Measurements from ENCODE around the gene WDFY2. TPM values are rescaled to one million over a fixed set of nuclear protein-coding genes. Genes with fewer than 3 reads are reported as not detected.

The WDFY2 gene
- total RNA-seq, 1 experiment from 2014 or later: 14.1 TPM

DNA sequence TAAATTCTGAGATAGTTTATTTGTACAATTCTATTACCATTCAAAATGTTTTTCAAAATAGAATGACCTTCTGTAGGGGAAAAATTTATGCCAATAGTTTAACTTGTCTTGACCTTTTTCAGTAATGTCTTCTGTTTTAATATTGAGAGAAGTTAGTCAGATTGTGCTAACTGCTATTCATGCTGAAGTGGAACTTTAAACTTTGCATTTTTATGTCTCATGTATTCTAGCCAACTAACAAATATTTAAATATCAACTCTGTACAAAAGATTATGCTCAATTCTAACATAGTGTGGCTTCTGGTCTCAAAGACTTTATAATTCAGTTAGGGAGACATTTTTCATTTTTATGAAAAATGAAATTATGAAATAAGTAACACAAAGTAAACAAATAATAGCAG lies 94.2 kb downstream of the WDFY2 start:
- no peaks in the 10 kb centered on the region for H3K27me3 ChIP-seq (ENCODE audit: insufficient read depth, low read depth)
- H3F3A ChIP-seq (ENCODE audit: insufficient read depth, low read depth): peaks cover 29% of the 10 kb centered on the region; the same call in 1 of the 2 replicates
- POLR2A ChIA-PET (ENCODE audit: unreplicated experiment): no interaction called here
- no peaks in the 10 kb centered on the region for H4K20me1 ChIP-seq (ENCODE audit: insufficient read depth)
- no peak overlapping the region for H3K27ac ChIP-seq
- H3K79me2 ChIP-seq (ENCODE audit: low read depth): peaks cover 12% of the 10 kb centered on the region; the same call in 1 of the 2 replicates
- H2AFZ ChIP-seq: no peak overlapping the region
- no peaks in the 10 kb centered on the region for H3K9me3 ChIP-seq (ENCODE audit: insufficient read depth, low read depth)
- CTCF ChIA-PET: no interaction called here
- H3K4me3 ChIP-seq: no peak overlapping the region
- TF ChIP-seq, protein P1, sequence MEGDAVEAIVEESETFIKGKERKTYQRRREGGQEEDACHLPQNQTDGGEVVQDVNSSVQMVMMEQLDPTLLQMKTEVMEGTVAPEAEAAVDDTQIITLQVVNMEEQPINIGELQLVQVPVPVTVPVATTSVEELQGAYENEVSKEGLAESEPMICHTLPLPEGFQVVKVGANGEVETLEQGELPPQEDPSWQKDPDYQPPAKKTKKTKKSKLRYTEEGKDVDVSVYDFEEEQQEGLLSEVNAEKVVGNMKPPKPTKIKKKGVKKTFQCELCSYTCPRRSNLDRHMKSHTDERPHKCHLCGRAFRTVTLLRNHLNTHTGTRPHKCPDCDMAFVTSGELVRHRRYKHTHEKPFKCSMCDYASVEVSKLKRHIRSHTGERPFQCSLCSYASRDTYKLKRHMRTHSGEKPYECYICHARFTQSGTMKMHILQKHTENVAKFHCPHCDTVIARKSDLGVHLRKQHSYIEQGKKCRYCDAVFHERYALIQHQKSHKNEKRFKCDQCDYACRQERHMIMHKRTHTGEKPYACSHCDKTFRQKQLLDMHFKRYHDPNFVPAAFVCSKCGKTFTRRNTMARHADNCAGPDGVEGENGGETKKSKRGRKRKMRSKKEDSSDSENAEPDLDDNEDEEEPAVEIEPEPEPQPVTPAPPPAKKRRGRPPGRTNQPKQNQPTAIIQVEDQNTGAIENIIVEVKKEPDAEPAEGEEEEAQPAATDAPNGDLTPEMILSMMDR (conservative IDR thresholded peaks at IDR 0.05): no peak
- no peak for TF ChIP-seq EZH2 (IDR thresholded peaks at IDR 0.05; ENCODE audit: low read depth)
- no peak overlapping the region for H3K4me2 ChIP-seq
- intact Hi-C loops (cut with micrococcal nuclease; ENCODE audit: unreplicated experiment): no loop called here
- peaks cover 52% of the 10 kb centered on the region for H3K4me1 ChIP-seq (replicated peaks; ENCODE audit: insufficient read depth)
- DNase-seq: no peak
- no peaks in the 10 kb centered on the region for H3K9me2 ChIP-seq (ENCODE audit: insufficient read depth)
- no peaks in the 10 kb centered on the region for H3K36me3 ChIP-seq (ENCODE audit: low read depth)
- BruUV-seq (replicated peaks): no TSS peak

DNA sequence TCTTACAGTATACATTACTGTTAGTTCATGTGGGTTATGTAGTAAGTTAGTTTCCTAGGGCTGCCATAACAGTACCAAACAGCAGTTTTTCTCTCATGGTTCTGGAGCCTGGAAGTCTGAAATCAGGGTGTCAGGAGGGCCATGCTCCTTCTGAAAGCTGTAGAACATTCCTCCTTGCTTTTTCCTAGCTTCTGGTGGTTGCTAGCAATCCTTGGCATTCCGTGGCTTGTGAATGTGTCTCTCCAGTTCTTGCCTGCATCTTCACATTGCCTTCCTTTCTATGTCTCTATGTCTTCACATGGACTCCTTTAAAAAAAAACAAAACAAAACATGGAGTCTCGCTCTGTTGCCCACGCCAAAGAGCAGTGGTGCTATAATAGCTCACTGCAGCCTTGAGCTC lies 95.4 kb downstream of the WDFY2 start:
- Histone ChIP-seq H3K36me3 (ENCODE audit: low read depth) (no peaks in the 10 kb centered on the region), H3K4me2 (no peak overlapping the region), H3K27ac (no peak overlapping the region), H2AFZ (no peak overlapping the region), H3K4me1 (replicated peaks; ENCODE audit: insufficient read depth) (peaks cover 40% of the 10 kb centered on the region), H4K20me1 (ENCODE audit: insufficient read depth) (no peaks in the 10 kb centered on the region), H3F3A (ENCODE audit: insufficient read depth, low read depth) (peaks cover 20% of the 10 kb centered on the region; the same call in 1 of the 2 replicates), H3K79me2 (ENCODE audit: low read depth) (peaks cover 10% of the 10 kb centered on the region; the same call in 1 of the 2 replicates), H3K27me3 (ENCODE audit: insufficient read depth, low read depth) (no peaks in the 10 kb centered on the region), H3K9me3 (ENCODE audit: insufficient read depth, low read depth) (no peaks in the 10 kb centered on the region), H3K4me3 (no peak overlapping the region), H3K9me2 (ENCODE audit: insufficient read depth) (no peaks in the 10 kb centered on the region)
- ChIA-PET POLR2A (ENCODE audit: unreplicated experiment) (no interaction called here), CTCF (no interaction called here)
- intact Hi-C loops (cut with micrococcal nuclease; ENCODE audit: unreplicated experiment): no loop called here
- TF ChIP-seq, protein P1 (conservative IDR thresholded peaks at IDR 0.05): no peak
- TF ChIP-seq EZH2 (IDR thresholded peaks at IDR 0.05; ENCODE audit: low read depth): no peak
- no peak for DNase-seq
- BruUV-seq (replicated peaks): no TSS peak

DNA sequence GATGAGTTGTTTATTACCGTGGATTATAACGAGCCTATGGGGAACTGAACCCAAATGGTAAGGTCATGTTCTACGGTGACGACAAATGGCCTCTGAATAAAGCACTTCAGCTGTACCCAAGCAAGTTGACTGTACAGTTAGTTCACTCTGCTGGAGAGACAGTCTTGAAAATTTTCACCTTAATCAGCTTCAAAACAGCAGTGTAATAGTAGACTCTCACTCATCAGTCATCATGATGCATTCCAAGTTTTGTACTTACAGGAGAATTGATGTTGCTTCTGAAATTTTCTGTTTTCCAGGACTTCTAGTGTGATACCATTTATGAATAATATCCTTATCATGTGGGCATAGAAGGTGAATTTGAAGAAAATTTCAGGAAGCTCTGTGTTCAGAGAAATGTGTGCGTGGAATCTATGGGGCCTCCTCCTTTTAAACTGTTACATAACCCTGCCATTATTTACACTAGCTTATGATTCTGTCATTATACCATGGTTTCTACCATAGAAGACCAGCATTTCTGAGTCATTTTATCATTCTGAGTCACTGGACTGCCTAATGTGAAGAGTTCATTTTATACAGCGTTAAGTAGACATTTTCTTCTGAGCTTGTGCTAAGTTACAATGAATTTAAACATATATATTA lies 96.9 kb downstream of the WDFY2 start:
- peaks cover 14% of the 10 kb centered on the region; the same call in 1 of the 2 replicates for H3F3A ChIP-seq (ENCODE audit: insufficient read depth, low read depth)
- peak overlapping the region; percentile 47 for H3K4me2 ChIP-seq
- H3K9me2 ChIP-seq (ENCODE audit: insufficient read depth): no peaks in the 10 kb centered on the region
- DNase-seq: peak in 1 of 2 experiments; percentile 80
- H4K20me1 ChIP-seq (ENCODE audit: insufficient read depth): no peaks in the 10 kb centered on the region
- H3K27ac ChIP-seq: peak overlapping the region; percentile 67
- H3K36me3 ChIP-seq (ENCODE audit: low read depth): no peaks in the 10 kb centered on the region
- ChIA-PET POLR2A (ENCODE audit: unreplicated experiment) (interaction anchor here (0.6 to 1.0 kb wide), 4 partner anchors 79 to 580 kb away, joined by 5 to 10 read pairs (median 6); partner anchors contain the start of gene INTS6), CTCF (interaction anchor here (0.7 kb wide), 1 partner anchor 36 kb away, joined by 3 read pairs; no protein-coding TSS in a partner anchor)
- peaks cover 25% of the 10 kb centered on the region for H3K4me1 ChIP-seq (replicated peaks; ENCODE audit: insufficient read depth)
- H3K4me3 ChIP-seq: no peak overlapping the region
- no TSS peak for BruUV-seq (replicated peaks)
- TF ChIP-seq, protein P1 (conservative IDR thresholded peaks at IDR 0.05): no peak
- no peak for TF ChIP-seq EZH2 (IDR thresholded peaks at IDR 0.05; ENCODE audit: low read depth)
- H2AFZ ChIP-seq: no peak overlapping the region
- no peaks in the 10 kb centered on the region for H3K79me2 ChIP-seq (ENCODE audit: low read depth)
- intact Hi-C loops (cut with micrococcal nuclease; ENCODE audit: unreplicated experiment): no loop called here
- H3K27me3 ChIP-seq (ENCODE audit: insufficient read depth, low read depth): no peaks in the 10 kb centered on the region
- H3K9me3 ChIP-seq (ENCODE audit: insufficient read depth, low read depth): no peaks in the 10 kb centered on the region

All from PC-9 (cell line).